ENCODE measurements around the gene PDE4A.

The PDE4A gene

DNA sequence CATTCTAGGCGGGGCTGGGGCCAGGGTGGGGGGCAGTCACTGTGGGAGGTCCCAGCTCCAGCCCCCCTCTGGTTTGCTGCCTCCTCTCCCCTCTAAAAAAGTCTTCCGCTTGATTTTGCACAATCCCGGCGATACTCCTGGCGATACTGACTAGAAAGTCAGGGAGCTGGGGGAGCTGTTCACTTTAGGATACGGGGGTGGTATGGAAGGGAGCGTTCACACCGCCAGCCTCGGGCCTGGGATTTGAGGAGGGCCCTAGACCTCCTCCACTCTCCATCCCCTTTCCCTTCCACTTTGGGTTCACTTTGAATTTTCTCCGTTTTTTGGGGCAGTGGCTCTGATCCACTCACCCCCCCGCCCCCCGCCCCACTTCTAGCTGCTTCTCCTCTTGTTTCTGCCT is 47.8 kb downstream of the PDE4A start:
- no peak for DNase-seq (ENCODE audit: low read depth)
- TF ChIP-seq, protein P1, sequence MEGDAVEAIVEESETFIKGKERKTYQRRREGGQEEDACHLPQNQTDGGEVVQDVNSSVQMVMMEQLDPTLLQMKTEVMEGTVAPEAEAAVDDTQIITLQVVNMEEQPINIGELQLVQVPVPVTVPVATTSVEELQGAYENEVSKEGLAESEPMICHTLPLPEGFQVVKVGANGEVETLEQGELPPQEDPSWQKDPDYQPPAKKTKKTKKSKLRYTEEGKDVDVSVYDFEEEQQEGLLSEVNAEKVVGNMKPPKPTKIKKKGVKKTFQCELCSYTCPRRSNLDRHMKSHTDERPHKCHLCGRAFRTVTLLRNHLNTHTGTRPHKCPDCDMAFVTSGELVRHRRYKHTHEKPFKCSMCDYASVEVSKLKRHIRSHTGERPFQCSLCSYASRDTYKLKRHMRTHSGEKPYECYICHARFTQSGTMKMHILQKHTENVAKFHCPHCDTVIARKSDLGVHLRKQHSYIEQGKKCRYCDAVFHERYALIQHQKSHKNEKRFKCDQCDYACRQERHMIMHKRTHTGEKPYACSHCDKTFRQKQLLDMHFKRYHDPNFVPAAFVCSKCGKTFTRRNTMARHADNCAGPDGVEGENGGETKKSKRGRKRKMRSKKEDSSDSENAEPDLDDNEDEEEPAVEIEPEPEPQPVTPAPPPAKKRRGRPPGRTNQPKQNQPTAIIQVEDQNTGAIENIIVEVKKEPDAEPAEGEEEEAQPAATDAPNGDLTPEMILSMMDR (IDR thresholded peaks at IDR 0.05; ENCODE audit: control insufficient read depth, extremely low read depth, insufficient read depth) = no peak
- H3K4me3 ChIP-seq (ENCODE audit: low read depth, low read length) = no peak overlapping the region

DNA sequence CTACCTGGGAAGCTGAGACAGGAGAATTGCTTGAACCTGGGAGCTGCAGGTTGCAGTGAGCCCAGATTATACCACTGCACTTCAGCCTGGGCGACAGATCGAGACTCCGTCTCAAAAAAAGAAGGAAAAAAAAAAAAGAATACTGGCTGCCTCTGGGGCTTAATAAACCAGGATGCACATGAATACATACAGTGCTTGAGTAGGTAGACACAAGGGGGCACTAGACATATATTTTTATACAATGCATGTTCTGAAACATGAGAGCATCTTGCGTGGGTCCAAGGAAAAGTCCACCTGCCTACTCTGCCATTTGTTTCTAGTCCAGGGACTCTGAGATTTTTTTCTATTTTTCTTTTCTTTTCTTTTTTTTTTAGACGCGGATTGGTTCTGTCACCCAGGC is 51.6 kb downstream of the PDE4A start:
- peak; percentile 25 for DNase-seq (ENCODE audit: low read depth)
- no peak overlapping the region for H3K4me3 ChIP-seq (ENCODE audit: low read depth, low read length)
- TF ChIP-seq, protein P1 (IDR thresholded peaks at IDR 0.05; ENCODE audit: control insufficient read depth, extremely low read depth, insufficient read depth) = peak; percentile 54

DNA sequence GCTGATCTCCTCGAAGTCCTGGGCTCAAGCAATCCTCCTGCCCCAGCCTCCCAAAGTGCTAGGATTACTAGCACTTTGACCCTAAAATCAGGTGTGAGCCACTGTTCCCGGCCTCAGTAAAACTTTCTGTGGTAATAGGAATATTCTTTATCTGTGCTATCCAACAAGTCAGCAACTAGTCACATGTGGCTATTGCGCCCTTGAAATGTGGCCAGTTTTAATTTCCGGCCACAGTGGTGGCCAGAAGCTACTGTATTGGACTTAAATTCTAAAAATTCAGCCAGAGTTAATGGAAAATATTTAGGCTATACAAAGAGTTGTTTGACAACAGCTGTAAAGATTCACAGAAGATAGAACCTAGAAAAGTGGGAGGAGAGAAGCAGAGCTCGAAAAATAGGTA is 52.9 kb downstream of the PDE4A start:
- no peak overlapping the region for H3K4me3 ChIP-seq (ENCODE audit: low read depth, low read length)
- TF ChIP-seq, protein P1 (IDR thresholded peaks at IDR 0.05; ENCODE audit: control insufficient read depth, extremely low read depth, insufficient read depth) = no peak
- DNase-seq (ENCODE audit: low read depth) = no peak

DNA sequence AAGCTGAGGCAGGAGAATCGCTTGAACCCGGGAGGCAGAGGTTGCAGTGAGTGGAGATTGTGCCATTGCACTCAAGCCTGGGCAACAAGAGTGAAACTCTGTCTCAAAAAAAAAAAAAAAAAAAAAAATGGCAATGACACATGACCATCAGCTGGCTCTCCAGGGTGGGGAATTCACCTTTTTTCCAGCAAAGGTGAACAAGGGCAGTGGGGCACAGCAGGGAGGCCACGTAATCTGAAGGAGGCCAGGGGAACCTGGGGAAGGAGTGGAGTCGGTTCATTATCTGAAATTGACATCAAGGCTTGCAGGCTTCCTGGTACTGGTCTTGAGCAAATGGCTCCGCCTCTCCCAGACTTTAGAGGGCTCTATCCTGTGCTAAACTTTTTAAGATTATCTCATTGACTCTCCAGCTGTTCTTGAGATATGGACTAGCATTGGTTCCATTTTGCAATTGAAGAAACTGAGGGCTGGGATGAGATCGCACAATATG is 54.7 kb downstream of the PDE4A start:
- TF ChIP-seq, protein P1 (IDR thresholded peaks at IDR 0.05; ENCODE audit: control insufficient read depth, extremely low read depth, insufficient read depth) = no peak
- no peak overlapping the region for H3K4me3 ChIP-seq (ENCODE audit: low read depth, low read length)
- no peak for DNase-seq (ENCODE audit: low read depth)

- no peak for DNase-seq (ENCODE audit: low read depth)
- no peak overlapping the region for H3K4me3 ChIP-seq (ENCODE audit: low read depth, low read length)
- TF ChIP-seq, protein P1 (IDR thresholded peaks at IDR 0.05; ENCODE audit: control insufficient read depth, extremely low read depth, insufficient read depth) = no peak
Observed at GRCh38 chr19:10478476-10478875, 58.1 kb downstream of the PDE4A start.

GRCh38 chr19:10478903-10479384 is 58.6 kb downstream of the PDE4A start:
- H3K4me3 ChIP-seq (ENCODE audit: low read depth, low read length) = no peak overlapping the region

More at GRCh38 chr19:10478903-10479384, 58.6 kb downstream of the PDE4A start:
- DNase-seq (ENCODE audit: low read depth) = no peak
- TF ChIP-seq, protein P1 (IDR thresholded peaks at IDR 0.05; ENCODE audit: control insufficient read depth, extremely low read depth, insufficient read depth) = 0 out of 2 replicates have a peak, but pooled peaks have one; percentile 21

Measured in LNCaP clone FGC (cell line).